Measurements from ENCODE around the gene ROBO3. TPM values are rescaled to one million over a fixed set of nuclear protein-coding genes. Genes with fewer than 3 reads are reported as not detected.

The ROBO3 gene
- total RNA-seq, 1 experiment from 2014 or later = 6.6 TPM

DNA sequence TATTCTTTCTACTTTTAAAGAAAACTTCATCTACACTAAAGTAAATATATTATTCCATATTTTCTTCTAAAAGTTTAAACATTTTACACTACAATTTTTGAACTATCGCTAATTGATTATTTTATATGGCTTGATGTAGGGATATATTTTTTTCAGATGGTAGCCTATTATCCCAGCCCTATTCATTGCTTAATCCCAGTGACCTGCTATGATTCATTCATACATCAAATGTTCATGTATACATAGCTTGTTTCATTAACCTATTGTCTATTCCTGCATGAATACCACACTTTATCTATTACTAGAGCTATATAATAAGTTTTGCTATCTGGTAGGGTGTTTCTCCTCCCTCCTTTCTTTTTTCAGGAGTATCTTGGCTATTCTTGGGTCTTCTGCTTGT, 37.4 kb downstream of the ROBO3 start:
- H3K27me3 ChIP-seq (ENCODE audit: low read length) = no peaks in the 10 kb centered on the region
- no peaks in the 10 kb centered on the region for H3K79me2 ChIP-seq (ENCODE audit: low read length)
- H3K9me3 ChIP-seq (ENCODE audit: low read length) = no peaks in the 10 kb centered on the region
- H3K4me1 ChIP-seq (ENCODE audit: low read length) = no peaks in the 10 kb centered on the region
- no peak overlapping the region for H3K4me2 ChIP-seq (ENCODE audit: low read depth, low read length, poor library complexity, severe bottlenecking)
- no peak for DNase-seq
- H3K4me3 ChIP-seq (ENCODE audit: low read length) = no peak overlapping the region
- H3K27ac ChIP-seq (ENCODE audit: low read length) = no peak overlapping the region
- H4K20me1 ChIP-seq (ENCODE audit: insufficient read depth, low read depth, low read length) = no peaks in the 10 kb centered on the region
- no peak overlapping the region for H2AFZ ChIP-seq (ENCODE audit: low read length)
- no peaks in the 10 kb centered on the region for H3K36me3 ChIP-seq (ENCODE audit: insufficient read depth, low read length)
- H3K9ac ChIP-seq (ENCODE audit: low read length) = no peak overlapping the region
- H3K9me2 ChIP-seq (replicated peaks; ENCODE audit: insufficient read depth, low read length) = no peaks in the 10 kb centered on the region

DNA sequence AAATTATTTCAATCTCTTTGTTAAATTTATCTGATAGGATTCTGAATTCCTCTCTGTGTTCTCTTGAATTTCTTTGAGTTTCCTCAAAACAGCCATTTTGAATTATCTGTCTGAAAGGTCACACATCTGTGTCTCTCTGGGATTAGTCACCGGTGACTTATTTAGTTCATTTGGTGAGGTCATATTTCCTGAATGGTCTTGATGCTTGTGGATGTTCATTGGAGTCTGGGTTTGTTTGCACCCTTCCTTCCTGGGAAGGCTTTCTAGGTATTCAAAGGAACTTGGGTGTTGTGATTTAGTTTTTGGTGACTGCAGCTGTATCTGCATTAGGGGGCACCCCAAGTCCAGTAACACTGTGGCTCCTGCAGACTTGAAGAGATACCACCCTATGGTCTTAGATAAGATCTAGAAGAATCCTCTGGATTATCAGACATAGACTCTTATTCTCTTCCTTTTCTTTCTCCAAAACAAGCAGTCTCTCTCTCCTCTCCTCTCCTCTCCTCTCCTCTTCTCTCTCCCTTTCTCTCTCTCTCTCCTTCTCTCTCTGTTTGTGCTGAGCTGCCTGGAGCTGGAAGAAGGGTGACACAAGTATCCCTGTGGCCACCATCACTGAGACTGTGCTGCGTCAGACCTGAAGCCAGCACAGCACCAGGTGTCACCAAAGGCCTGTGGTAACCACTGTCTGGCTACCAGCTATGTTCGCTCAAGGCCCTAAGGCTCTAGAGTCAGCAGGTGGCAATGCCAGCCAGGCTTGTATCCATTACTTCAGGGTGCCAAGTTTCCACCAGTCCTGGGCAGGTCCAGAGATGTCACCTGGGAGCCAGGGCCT, 50.5 kb downstream of the ROBO3 start:
- Histone ChIP-seq H4K20me1 (ENCODE audit: insufficient read depth, low read depth, low read length) (no peaks in the 10 kb centered on the region), H3K9me2 (replicated peaks; ENCODE audit: insufficient read depth, low read length) (no peaks in the 10 kb centered on the region), H3K27ac (ENCODE audit: low read length) (no peak overlapping the region), H3K4me1 (ENCODE audit: low read length) (no peaks in the 10 kb centered on the region), H3K36me3 (ENCODE audit: insufficient read depth, low read length) (no peaks in the 10 kb centered on the region), H3K4me2 (ENCODE audit: low read depth, low read length, poor library complexity, severe bottlenecking) (no peak overlapping the region), H3K9me3 (ENCODE audit: low read length) (no peaks in the 10 kb centered on the region), H3K9ac (ENCODE audit: low read length) (no peak overlapping the region), H2AFZ (ENCODE audit: low read length) (no peak overlapping the region), H3K27me3 (ENCODE audit: low read length) (no peaks in the 10 kb centered on the region), H3K79me2 (ENCODE audit: low read length) (no peaks in the 10 kb centered on the region), H3K4me3 (ENCODE audit: low read length) (no peak overlapping the region)
- DNase-seq = no peak

DNA sequence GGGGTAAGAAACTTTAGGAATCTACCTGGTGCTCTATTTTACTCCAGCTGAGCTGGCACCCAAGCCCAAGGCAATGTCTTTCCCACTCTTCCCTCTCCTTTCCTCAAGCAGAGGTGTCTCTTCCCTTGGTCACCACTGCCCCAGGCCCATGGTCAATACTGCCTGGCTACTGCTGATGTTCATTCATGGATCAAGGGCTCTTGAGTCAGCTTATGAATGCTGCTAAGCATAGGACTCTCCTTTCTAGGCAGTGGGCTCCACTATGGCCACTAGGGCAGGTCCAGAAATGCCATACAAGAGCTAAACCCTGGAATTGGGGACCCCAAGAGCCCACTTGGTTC, 51.1 kb downstream of the ROBO3 start:
- H3K27me3 ChIP-seq (ENCODE audit: low read length) = no peaks in the 10 kb centered on the region
- H3K9ac ChIP-seq (ENCODE audit: low read length) = no peak overlapping the region
- no peaks in the 10 kb centered on the region for H3K9me3 ChIP-seq (ENCODE audit: low read length)
- no peak overlapping the region for H2AFZ ChIP-seq (ENCODE audit: low read length)
- H3K27ac ChIP-seq (ENCODE audit: low read length) = no peak overlapping the region
- no peak overlapping the region for H3K4me3 ChIP-seq (ENCODE audit: low read length)
- H3K4me1 ChIP-seq (ENCODE audit: low read length) = no peaks in the 10 kb centered on the region
- no peaks in the 10 kb centered on the region for H3K9me2 ChIP-seq (replicated peaks; ENCODE audit: insufficient read depth, low read length)
- no peaks in the 10 kb centered on the region for H3K36me3 ChIP-seq (ENCODE audit: insufficient read depth, low read length)
- H3K4me2 ChIP-seq (ENCODE audit: low read depth, low read length, poor library complexity, severe bottlenecking) = no peak overlapping the region
- no peaks in the 10 kb centered on the region for H4K20me1 ChIP-seq (ENCODE audit: insufficient read depth, low read depth, low read length)
- no peaks in the 10 kb centered on the region for H3K79me2 ChIP-seq (ENCODE audit: low read length)
- no peak for DNase-seq

DNA sequence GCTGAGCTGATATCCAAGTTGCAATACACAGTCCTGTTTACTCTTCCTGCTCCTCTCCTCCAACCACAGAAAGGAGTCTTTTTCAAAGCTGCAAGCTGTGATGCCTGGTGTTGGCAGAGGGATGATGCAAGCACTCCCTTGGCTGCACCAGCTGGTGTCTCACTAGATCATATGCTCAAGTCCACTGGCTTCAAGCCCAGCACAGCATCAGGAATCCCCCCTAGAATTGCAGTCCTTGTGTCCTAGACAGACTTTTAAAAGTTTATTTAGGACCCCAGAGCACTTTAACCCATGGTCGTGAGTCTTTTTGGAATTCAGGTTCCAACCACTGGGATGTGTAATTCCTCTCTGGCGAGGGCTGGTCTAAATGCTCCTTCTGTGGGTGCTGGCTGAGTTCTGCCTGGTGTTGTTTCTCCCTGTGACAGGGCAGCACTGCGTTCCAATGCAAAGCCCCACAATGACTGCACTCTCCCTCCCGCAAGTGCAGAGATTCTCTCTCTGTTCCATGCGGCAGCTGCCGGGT, 51.9 kb downstream of the ROBO3 start:
- no peak overlapping the region for H2AFZ ChIP-seq (ENCODE audit: low read length)
- H3K9me3 ChIP-seq (ENCODE audit: low read length) = no peaks in the 10 kb centered on the region
- H3K4me2 ChIP-seq (ENCODE audit: low read depth, low read length, poor library complexity, severe bottlenecking) = no peak overlapping the region
- no peak overlapping the region for H3K9ac ChIP-seq (ENCODE audit: low read length)
- no peaks in the 10 kb centered on the region for H3K36me3 ChIP-seq (ENCODE audit: insufficient read depth, low read length)
- H3K27me3 ChIP-seq (ENCODE audit: low read length) = no peaks in the 10 kb centered on the region
- H3K27ac ChIP-seq (ENCODE audit: low read length) = no peak overlapping the region
- no peak overlapping the region for H3K4me3 ChIP-seq (ENCODE audit: low read length)
- no peaks in the 10 kb centered on the region for H4K20me1 ChIP-seq (ENCODE audit: insufficient read depth, low read depth, low read length)
- no peak for DNase-seq
- no peaks in the 10 kb centered on the region for H3K9me2 ChIP-seq (replicated peaks; ENCODE audit: insufficient read depth, low read length)
- no peaks in the 10 kb centered on the region for H3K4me1 ChIP-seq (ENCODE audit: low read length)
- no peaks in the 10 kb centered on the region for H3K79me2 ChIP-seq (ENCODE audit: low read length)

DNA sequence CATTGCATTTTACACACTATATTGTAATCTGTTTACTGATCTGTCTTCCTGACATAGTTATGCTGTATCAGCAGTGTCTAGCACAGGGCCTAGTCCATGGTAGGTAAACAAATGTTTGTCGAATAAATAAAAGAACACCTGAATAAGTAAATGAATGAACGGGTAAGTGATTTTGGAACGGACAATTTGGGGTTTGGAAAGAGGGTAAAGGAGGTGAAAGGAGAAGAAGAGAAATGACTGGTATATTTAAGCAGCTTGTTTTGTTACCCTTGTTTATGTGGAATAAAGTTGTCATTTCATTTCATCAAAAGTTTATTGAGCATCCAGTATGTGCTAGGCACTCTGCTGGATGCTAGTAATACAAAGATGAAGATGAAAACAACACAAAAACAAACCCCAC, 53.7 kb downstream of the ROBO3 start, which contains the start of gene HEPN1:
Gene HEPN1 (plus strand): TSS at position 301 of the 400 bp plus-strand sequence.
- H3K4me1 ChIP-seq (ENCODE audit: low read length) = no peaks in the 10 kb centered on the region
- H3K9me2 ChIP-seq (replicated peaks; ENCODE audit: insufficient read depth, low read length) = no peaks in the 10 kb centered on the region
- H3K27me3 ChIP-seq (ENCODE audit: low read length) = no peaks in the 10 kb centered on the region
- no peak within 1 kb of the TSS for H3K9ac ChIP-seq (ENCODE audit: low read length)
- no peak within 1 kb of the TSS for H3K4me3 ChIP-seq (ENCODE audit: low read length)
- H3K79me2 ChIP-seq (ENCODE audit: low read length) = no peaks in the 10 kb centered on the region
- no peaks in the 10 kb centered on the region for H3K9me3 ChIP-seq (ENCODE audit: low read length)
- no peak within 1 kb of the TSS for H2AFZ ChIP-seq (ENCODE audit: low read length)
- no peak within 1 kb of the TSS for H3K4me2 ChIP-seq (ENCODE audit: low read depth, low read length, poor library complexity, severe bottlenecking)
- H3K36me3 ChIP-seq (ENCODE audit: insufficient read depth, low read length) = no peaks in the 10 kb centered on the region
- DNase-seq = no peak
- no peak within 1 kb of the TSS for H3K27ac ChIP-seq (ENCODE audit: low read length)
- no peaks in the 10 kb centered on the region for H4K20me1 ChIP-seq (ENCODE audit: insufficient read depth, low read depth, low read length)

DNA sequence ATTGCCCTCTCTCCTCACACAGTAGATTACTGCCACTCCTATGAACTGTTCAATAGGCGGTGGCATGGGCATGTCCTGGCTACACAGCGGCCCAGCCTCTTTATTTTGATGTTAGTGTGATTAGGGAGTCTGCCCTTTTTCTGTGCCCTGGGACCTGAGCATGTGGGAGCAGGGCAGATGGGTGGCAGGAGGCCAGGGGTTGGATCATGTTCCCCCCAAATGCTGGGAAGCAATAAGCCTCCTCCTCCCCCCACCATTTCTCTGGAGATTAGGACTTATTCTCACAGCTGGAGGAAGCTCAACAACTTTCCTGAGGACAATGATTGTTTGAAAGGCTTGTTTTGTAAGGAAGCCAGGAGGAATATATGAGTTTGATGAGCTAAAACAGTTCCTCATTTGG, 54.7 kb downstream of the ROBO3 start:
- no peaks in the 10 kb centered on the region for H3K9me3 ChIP-seq (ENCODE audit: low read length)
- no peak overlapping the region for H3K4me2 ChIP-seq (ENCODE audit: low read depth, low read length, poor library complexity, severe bottlenecking)
- H3K4me3 ChIP-seq (ENCODE audit: low read length) = no peak overlapping the region
- no peaks in the 10 kb centered on the region for H3K27me3 ChIP-seq (ENCODE audit: low read length)
- no peaks in the 10 kb centered on the region for H3K36me3 ChIP-seq (ENCODE audit: insufficient read depth, low read length)
- no peak overlapping the region for H2AFZ ChIP-seq (ENCODE audit: low read length)
- no peak for DNase-seq
- no peaks in the 10 kb centered on the region for H4K20me1 ChIP-seq (ENCODE audit: insufficient read depth, low read depth, low read length)
- H3K4me1 ChIP-seq (ENCODE audit: low read length) = no peaks in the 10 kb centered on the region
- no peaks in the 10 kb centered on the region for H3K79me2 ChIP-seq (ENCODE audit: low read length)
- H3K9ac ChIP-seq (ENCODE audit: low read length) = no peak overlapping the region
- H3K9me2 ChIP-seq (replicated peaks; ENCODE audit: insufficient read depth, low read length) = no peaks in the 10 kb centered on the region
- no peak overlapping the region for H3K27ac ChIP-seq (ENCODE audit: low read length)

DNA sequence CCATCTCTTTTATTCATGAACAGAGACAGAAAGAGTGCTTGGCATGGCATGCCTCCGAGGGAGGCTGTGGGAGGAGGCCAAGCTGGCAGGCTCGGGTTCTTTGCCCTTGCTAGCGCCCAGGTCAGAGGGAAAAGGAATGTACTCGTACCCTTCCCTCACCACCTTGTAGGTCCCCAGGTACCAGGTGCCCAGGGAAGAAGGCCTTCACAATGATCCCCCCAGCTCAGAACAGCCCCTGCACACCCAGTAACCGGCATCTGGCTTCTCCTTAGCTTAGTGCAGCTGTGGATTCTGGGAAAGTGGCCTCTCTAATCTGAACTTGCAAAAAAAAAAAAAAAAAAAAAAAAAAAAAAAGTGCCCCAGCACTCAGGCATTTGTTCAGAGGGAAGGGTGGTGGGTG, 55.1 kb downstream of the ROBO3 start:
- Histone ChIP-seq H3K9me2 (replicated peaks; ENCODE audit: insufficient read depth, low read length) (no peaks in the 10 kb centered on the region), H2AFZ (ENCODE audit: low read length) (no peak overlapping the region), H3K4me3 (ENCODE audit: low read length) (no peak overlapping the region), H3K4me2 (ENCODE audit: low read depth, low read length, poor library complexity, severe bottlenecking) (no peak overlapping the region), H3K27me3 (ENCODE audit: low read length) (no peaks in the 10 kb centered on the region), H3K9ac (ENCODE audit: low read length) (no peak overlapping the region), H3K4me1 (ENCODE audit: low read length) (no peaks in the 10 kb centered on the region), H3K27ac (ENCODE audit: low read length) (no peak overlapping the region), H3K79me2 (ENCODE audit: low read length) (no peaks in the 10 kb centered on the region), H3K9me3 (ENCODE audit: low read length) (no peaks in the 10 kb centered on the region), H4K20me1 (ENCODE audit: insufficient read depth, low read depth, low read length) (no peaks in the 10 kb centered on the region), H3K36me3 (ENCODE audit: insufficient read depth, low read length) (no peaks in the 10 kb centered on the region)
- no peak for DNase-seq

DNA sequence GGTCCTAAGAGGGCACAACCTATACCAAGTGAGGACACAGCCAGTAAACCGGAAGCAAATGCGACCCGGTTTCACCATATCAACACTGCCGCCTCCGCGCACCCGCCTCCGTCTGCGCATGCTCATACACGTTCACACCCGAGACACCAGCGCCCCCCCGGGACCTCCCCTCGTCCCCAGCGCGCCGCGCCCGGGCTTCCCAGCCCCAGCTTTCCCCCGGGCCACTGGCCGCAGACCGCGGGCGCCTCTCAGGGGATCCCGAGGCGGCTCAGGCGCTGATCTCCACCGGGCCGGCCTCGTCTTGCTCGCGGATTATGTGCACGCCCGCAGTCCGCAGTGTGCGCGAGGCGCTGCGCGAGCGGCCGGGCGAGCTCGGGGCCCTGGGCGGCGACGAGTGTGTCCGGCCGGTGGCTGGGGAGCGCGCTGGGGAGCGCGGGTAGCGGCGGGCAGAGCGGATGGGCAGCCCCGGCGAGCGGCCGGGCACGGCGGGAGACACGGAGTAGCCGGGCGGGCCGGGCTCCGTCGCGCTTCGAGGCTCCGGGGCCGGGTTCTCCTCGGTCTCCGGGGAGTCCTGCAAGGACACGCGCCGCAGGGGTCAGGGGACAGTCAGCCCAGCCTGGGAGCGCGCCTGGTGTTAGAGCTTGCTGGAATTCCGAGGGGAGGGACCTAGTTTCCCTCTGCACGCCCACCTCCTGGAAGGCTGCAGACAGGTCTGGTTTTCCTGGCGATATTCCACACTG, 55.8 kb downstream of the ROBO3 start:
- Histone ChIP-seq H3K27ac (ENCODE audit: low read length) (no peak overlapping the region), H2AFZ (ENCODE audit: low read length) (no peak overlapping the region), H3K27me3 (ENCODE audit: low read length) (no peaks in the 10 kb centered on the region), H3K4me3 (ENCODE audit: low read length) (no peak overlapping the region), H3K9me3 (ENCODE audit: low read length) (no peaks in the 10 kb centered on the region), H3K4me2 (ENCODE audit: low read depth, low read length, poor library complexity, severe bottlenecking) (no peak overlapping the region), H3K9ac (ENCODE audit: low read length) (no peak overlapping the region), H3K36me3 (ENCODE audit: insufficient read depth, low read length) (no peaks in the 10 kb centered on the region), H4K20me1 (ENCODE audit: insufficient read depth, low read depth, low read length) (no peaks in the 10 kb centered on the region), H3K4me1 (ENCODE audit: low read length) (no peaks in the 10 kb centered on the region), H3K79me2 (ENCODE audit: low read length) (no peaks in the 10 kb centered on the region), H3K9me2 (replicated peaks; ENCODE audit: insufficient read depth, low read length) (no peaks in the 10 kb centered on the region)
- no peak for DNase-seq
